GM19240 (cell line): Measurements from ENCODE around the gene PIGP.
"Not testable (repeated sequence)": the region's sequence is repeated elsewhere in the genome, so short reads cannot be mapped to it uniquely, and the experiment has no call there.

ENCODE experiments used
- DNase-seq: peaks from one replicate; pipeline ENCODE4 v3.0.0; 2011; ENCODE audit warnings: low spot score; ENCODE audit not compliant: insufficient read length

PIGP gene

DNA sequence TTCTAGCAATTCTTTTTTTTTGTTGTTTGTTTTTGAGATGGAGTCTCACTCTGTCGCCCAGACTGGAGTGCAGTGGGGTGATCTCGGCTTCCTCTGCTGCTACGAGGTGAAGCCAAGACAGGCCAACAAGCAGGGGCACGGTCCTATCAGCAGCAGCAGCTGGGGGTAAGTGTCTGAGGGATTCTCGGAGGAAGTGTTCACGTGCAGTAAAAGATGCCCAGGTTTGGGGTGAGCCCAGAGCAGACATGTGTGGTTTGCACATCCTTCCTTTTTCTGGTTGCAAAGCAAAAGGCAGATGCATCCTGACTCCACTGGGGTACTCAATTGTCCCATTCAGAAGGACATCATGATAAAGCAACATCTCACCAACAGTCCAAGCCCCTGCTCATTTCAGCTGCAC lies 27.7 kb downstream of the PIGP start:
- DNase-seq = no peak

- no peak for DNase-seq
Observed at GRCh38 chr21:37044643-37045042, 28.2 kb downstream of the PIGP start.

GRCh38 chr21:37043818-37044217 lies 29.1 kb downstream of the PIGP start:
- no peak for DNase-seq

DNA sequence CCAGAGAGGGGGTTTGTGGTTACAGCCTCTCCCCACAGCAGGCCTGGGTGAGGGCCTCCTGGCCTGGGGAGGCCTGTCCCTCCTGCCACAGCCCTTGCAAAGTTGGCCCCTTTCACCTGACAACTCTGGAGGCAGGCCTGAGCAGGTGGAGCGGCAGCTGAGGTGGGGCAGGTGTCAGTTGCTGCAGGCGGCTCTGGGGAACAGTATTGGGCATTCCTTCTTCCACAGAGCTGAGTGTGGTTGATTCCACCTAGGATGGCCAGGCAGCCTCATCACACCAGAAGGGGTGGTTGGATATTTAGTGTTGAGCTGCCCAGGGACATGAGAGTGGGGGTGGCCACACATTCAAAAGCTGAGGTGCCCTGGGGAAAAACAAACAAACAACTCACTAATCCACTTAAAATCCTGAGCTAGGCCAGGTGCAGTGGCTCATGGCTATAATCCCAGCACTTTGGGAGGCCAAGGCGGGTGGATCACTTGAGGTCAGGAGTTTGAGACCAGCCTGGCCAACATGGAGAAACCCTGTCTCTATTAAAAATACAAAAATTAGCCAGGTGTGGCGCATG lies 31.1 kb downstream of the PIGP start:
- DNase-seq = no peak

- no peak for DNase-seq
Observed at GRCh38 chr21:37040212-37040611, 32.7 kb downstream of the PIGP start.

DNA sequence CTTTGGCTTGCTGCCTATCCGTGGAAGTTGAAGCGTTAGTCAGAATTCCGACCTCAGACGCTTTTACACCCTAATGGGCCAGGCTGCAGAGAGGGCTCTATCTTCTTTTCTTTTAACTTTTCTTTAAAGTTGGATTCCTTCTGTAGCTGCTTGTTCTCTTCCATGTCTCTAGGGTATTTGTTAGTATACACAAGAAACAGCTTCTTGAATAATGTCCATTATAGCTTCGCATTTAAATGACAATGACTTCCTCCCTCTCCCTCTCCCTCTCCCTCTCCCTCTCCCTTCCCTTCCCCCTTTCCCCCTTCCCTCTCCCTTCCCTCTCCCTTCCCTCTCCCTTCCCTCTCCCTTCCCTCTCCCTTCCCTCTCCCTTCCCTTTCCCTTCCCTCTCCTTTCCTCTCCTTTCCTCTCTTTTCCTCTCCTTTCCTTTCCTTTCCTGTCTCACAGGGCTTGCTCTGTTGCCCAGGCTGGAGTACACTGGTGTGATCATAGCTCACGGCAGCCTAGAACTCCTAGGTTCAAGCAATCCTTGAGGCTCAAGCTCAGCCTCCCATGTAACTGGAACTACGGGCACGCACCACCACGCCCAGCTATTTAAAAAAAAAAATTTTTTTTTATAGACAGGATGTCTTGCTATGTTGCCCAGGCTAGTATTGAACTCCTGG lies 33.3 kb downstream of the PIGP start:
- DNase-seq = no peak

GRCh38 chr21:37036177-37036576 lies 36.7 kb downstream of the PIGP start:
- DNase-seq = no peak

- not testable (repeated sequence) for DNase-seq
Observed at GRCh38 chr21:37034394-37034793, 38.5 kb downstream of the PIGP start.

GRCh38 chr21:37032877-37033471 lies 39.9 kb downstream of the PIGP start:
- DNase-seq = no peak

DNA sequence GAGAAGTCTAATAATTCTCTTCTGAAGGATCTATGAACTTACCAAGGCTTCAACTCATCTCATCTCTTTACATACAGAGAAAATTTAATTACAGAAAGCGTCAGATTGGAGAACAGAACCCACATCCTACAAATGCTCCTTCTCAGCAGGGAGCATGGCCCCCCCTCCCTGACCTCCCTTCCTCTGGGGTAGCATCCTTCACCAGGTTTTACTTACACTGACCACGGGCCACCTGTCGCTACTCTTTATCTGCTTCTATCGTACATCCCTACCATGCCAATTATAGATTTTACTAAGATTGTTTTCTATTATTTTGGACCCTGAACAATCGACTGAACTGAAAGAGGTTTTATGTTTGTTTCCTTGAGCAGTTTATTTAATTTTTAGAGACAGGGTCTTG lies 40.6 kb downstream of the PIGP start:
- DNase-seq = no peak

DNA sequence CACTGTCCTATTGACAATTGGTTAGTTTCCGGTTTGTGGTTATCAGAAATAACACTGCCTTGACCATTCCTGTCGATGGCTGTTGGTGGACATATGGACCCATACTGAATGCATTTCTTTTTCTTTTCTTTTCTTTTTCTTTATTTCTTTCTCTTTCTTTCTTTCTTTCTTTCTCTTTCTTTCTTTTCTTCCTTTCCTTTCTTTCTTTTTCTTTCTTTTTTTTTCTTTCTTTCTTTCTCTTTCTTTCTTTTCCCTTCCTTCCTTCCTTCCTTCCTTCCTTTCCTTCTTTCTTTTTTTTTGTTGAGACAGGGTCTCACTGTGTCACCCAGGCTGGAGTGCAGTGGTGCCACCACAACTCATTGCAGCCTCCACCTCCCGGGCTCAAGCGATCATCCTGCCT lies 42.0 kb downstream of the PIGP start:
- no peak for DNase-seq

DNA sequence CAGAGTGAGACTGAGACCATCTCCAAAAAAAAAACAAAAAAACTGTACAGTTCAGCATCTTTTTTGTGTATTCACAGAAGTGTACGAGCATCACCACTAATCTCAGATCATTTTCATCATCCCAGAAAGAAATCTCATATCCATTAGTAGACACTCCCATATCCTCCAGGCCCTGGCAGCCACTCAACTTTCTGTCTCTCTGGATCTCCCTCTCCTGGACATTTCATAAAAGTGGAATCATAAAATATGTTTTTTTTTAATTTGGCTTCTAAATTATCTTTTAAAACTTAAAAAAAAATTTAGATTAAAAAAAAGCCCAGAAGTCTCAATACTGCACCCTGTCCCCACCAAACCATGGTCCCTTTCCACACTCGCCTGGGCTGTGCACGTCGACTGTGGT lies 44.3 kb downstream of the PIGP start:
- no peak for DNase-seq

GRCh38 chr21:37026499-37026898 lies 46.4 kb downstream of the PIGP start:
- no peak for DNase-seq

GRCh38 chr21:37017951-37018679 lies 54.8 kb downstream of the PIGP start:
- DNase-seq = no peak
